OCI-LY7 (cell line): ENCODE data around the gene MYOCOS. TPM values are rescaled to one million over a fixed set of nuclear protein-coding genes. Genes with fewer than 3 reads are reported as not detected.

Experiments used
- BruUV-seq: library from RNA; stranded (reverse); fragments of 400-500 nt; replicated peaks from 2 replicates; lab custom pipeline; 2021; lab: Mats Ljungman, UMichigan
- CTCF ChIA-PET: fragments of 300-600 bp; sonication (Branson Sonifier 250); formaldehyde crosslinking; loops from one replicate; lab custom pipeline; 2022; ENCODE audit warnings: antibody characterized with exemption; ENCODE audit not compliant: unreplicated experiment; lab: Charles Lee
- POLR2A ChIA-PET: fragments of 300-600 bp; sonication (Branson Sonifier 250); formaldehyde crosslinking; loops from one replicate; lab custom pipeline; 2022; ENCODE audit warnings: antibody characterized with exemption; lab: Charles Lee
- DNase-seq: peaks from one replicate; pipeline ENCODE4 v3.0.0-alpha.2; 2015; ENCODE audit warnings: low spot score
- H2AFZ ChIP-seq: fragments of 200-600 bp; sonication (generic), shearing (Covaris generic); 2 replicates; pipeline ENCODE4 v1.6.1; 2014; ENCODE audit warnings: mild to moderate bottlenecking, antibody characterized with exemption, low read length, moderate library complexity
- H3K27ac ChIP-seq: fragments of 200-600 bp; sonication (generic); 2 replicates; pipeline ENCODE4 v1.5.1; 2014; ENCODE audit warnings: mixed run types, low read depth, mild to moderate bottlenecking, moderate library complexity, low read length, inconsistent platforms; ENCODE audit not compliant: poor library complexity, severe bottlenecking
- H3K36me3 ChIP-seq: fragments of 200-600 bp; sonication (generic); 2 replicates; pipeline ENCODE4 v1.6.1; 2014; ENCODE audit warnings: mild to moderate bottlenecking, antibody characterized with exemption, low read length, moderate library complexity, mixed read lengths; ENCODE audit not compliant: insufficient read depth
- H3K4me1 ChIP-seq: fragments of 200-600 bp; sonication (generic); 2 replicates; pipeline ENCODE4 v1.5.1; 2014; ENCODE audit warnings: mild to moderate bottlenecking, low read length; ENCODE audit not compliant: insufficient read depth, poor library complexity, severe bottlenecking
- H3K4me2 ChIP-seq: fragments of 200-600 bp; sonication (generic); 2 replicates; pipeline ENCODE4 v1.6.1; 2014; ENCODE audit warnings: mild to moderate bottlenecking, low read length
- H3K4me3 ChIP-seq: fragments of 200-600 bp; sonication (generic); 2 replicates; pipeline ENCODE4 v1.5.1; 2014; ENCODE audit warnings: mild to moderate bottlenecking, low read depth, low read length; ENCODE audit not compliant: poor library complexity, severe bottlenecking
- H3K79me2 ChIP-seq: fragments of 200-600 bp; sonication (generic); 2 replicates; pipeline ENCODE4 v1.6.1; 2016; ENCODE audit warnings: low read depth, mild to moderate bottlenecking, low read length, moderate library complexity, mixed read lengths; ENCODE audit not compliant: insufficient read depth
- H3K9me2 ChIP-seq: fragments of 200-600 bp; sonication (generic); 2 replicates; pipeline ENCODE4 v1.6.1; 2016; ENCODE audit warnings: mild to moderate bottlenecking, low read length, mixed read lengths; ENCODE audit not compliant: insufficient read depth
- H3K9me3 ChIP-seq: fragments of 200-600 bp; sonication (generic); 2 replicates; pipeline ENCODE4 v1.6.1; 2014; ENCODE audit warnings: mild to moderate bottlenecking, mixed run types, low read length, mixed read lengths
- H4K20me1 ChIP-seq: fragments of 200-600 bp; sonication (generic); 2 replicates; pipeline ENCODE4 v1.6.1; 2014; ENCODE audit warnings: mild to moderate bottlenecking, antibody characterized with exemption, low read length, moderate library complexity, mixed read lengths; ENCODE audit not compliant: insufficient read depth
- EZH2phosphoT487 ChIP-seq: fragments of 200-600 bp; sonication (generic); IDR thresholded peaks from 2 replicates; pipeline ENCODE4 v1.6.1; 2018; ENCODE audit warnings: low read depth, borderline replicate concordance, mild to moderate bottlenecking, mixed run types, antibody characterized with exemption, low read length, moderate library complexity, mixed read lengths
- intact Hi-C: fragments of 100-400 bp; cut with micrococcal nuclease; formaldehyde crosslinking; loops from one replicate; pipeline ENCODE4 v1.10.0; 2022; ENCODE audit not compliant: unreplicated experiment
- total RNA-seq, 2 experiments: library from RNA; depleted of rRNA in 1 of 2; stranded (reverse); fragments of >200 nt in 1 of 2; shearing (Covaris generic) in 1 of 2; gene quantifications; 2 replicates each; pipeline ENCODE4 v1.2.3, GENCODE V29; 2014 to 2022
- TF ChIP-seq, protein P1 (sequence below): fragments of 200-600 bp; sonication (generic); conservative IDR thresholded peaks from 2 replicates; pipeline ENCODE4 v1.5.1; 2014; ENCODE audit warnings: mild to moderate bottlenecking, antibody characterized with exemption, low read length, moderate library complexity, mixed read lengths

The MYOCOS gene
- total RNA-seq, 2 experiments from 2014 or later, result 0.16 to 0.21 TPM

GRCh38 chr1:171595324-171595723 is 26.7 kb upstream of the MYOCOS start:
- Histone ChIP-seq H4K20me1 (no peaks in the 10 kb centered on the region), H3K4me3 (no peak overlapping the region), H3K9me3 (no peaks in the 10 kb centered on the region), H3K36me3 (peaks cover 59% of the 10 kb centered on the region), H2AFZ (no peak overlapping the region), H3K4me2 (no peak overlapping the region), H3K4me1 (no peaks in the 10 kb centered on the region), H3K79me2 (no peaks in the 10 kb centered on the region), H3K9me2 (no peaks in the 10 kb centered on the region), H3K27ac (no peak overlapping the region)
- POLR2A ChIA-PET, result interaction anchor here (1.2 kb wide), 1 partner anchor 10 kb away, joined by 4 read pairs; no protein-coding TSS in a partner anchor
- intact Hi-C loops, result no loop called here
- TF ChIP-seq, protein P1, sequence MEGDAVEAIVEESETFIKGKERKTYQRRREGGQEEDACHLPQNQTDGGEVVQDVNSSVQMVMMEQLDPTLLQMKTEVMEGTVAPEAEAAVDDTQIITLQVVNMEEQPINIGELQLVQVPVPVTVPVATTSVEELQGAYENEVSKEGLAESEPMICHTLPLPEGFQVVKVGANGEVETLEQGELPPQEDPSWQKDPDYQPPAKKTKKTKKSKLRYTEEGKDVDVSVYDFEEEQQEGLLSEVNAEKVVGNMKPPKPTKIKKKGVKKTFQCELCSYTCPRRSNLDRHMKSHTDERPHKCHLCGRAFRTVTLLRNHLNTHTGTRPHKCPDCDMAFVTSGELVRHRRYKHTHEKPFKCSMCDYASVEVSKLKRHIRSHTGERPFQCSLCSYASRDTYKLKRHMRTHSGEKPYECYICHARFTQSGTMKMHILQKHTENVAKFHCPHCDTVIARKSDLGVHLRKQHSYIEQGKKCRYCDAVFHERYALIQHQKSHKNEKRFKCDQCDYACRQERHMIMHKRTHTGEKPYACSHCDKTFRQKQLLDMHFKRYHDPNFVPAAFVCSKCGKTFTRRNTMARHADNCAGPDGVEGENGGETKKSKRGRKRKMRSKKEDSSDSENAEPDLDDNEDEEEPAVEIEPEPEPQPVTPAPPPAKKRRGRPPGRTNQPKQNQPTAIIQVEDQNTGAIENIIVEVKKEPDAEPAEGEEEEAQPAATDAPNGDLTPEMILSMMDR, result no peak
- TF ChIP-seq EZH2phosphoT487, result no peak
- CTCF ChIA-PET, result no interaction called here
- DNase-seq, result no peak
- no TSS peak for BruUV-seq

GRCh38 chr1:171596119-171596518 is 25.9 kb upstream of the MYOCOS start:
- Histone ChIP-seq H3K79me2 (no peaks in the 10 kb centered on the region), H3K9me2 (no peaks in the 10 kb centered on the region), H3K4me2 (no peak overlapping the region), H4K20me1 (no peaks in the 10 kb centered on the region), H3K9me3 (no peaks in the 10 kb centered on the region), H3K4me3 (no peak overlapping the region), H2AFZ (no peak overlapping the region), H3K27ac (no peak overlapping the region), H3K36me3 (peaks cover 51% of the 10 kb centered on the region), H3K4me1 (no peaks in the 10 kb centered on the region)
- no peak for DNase-seq
- BruUV-seq, result no TSS peak
- ChIA-PET CTCF (no interaction called here), POLR2A (interaction anchor here (1.2 kb wide), 2 partner anchors 11 to 138 kb away, joined by 3 to 4 read pairs; no protein-coding TSS in a partner anchor)
- intact Hi-C loops, result no loop called here
- TF ChIP-seq, protein P1, result no peak
- TF ChIP-seq EZH2phosphoT487, result no peak

DNA sequence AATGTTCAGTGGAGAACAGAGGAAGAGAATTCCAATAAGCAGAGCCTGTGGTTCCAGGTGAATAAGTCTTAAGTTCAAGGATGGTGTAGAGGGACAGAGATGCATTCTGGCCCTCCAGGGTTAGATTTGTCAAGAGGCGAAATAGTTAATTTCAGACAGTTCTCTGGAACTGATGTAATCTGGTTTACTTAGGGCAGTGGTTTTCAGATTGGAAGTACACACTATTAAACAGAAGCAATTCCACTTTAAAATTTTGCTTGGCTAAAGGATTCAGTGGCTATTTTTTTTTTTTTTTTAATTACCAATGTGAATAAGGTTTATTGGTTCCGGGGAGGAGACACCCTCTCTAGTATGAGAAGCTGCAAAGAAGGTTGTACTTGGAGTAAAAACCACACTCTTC is 25.3 kb upstream of the MYOCOS start:
- ChIA-PET CTCF (no interaction called here), POLR2A (interaction anchor here (0.6 to 1.2 kb wide), 4 partner anchors 11 to 396 kb away, joined by 3 to 8 read pairs (median 6); no protein-coding TSS in a partner anchor)
- Histone ChIP-seq H3K4me1 (no peaks in the 10 kb centered on the region), H3K4me3 (no peak overlapping the region), H3K9me3 (no peaks in the 10 kb centered on the region), H4K20me1 (no peaks in the 10 kb centered on the region), H3K9me2 (no peaks in the 10 kb centered on the region), H2AFZ (no peak overlapping the region), H3K36me3 (peaks cover 45% of the 10 kb centered on the region), H3K79me2 (no peaks in the 10 kb centered on the region), H3K4me2 (no peak overlapping the region), H3K27ac (no peak overlapping the region)
- intact Hi-C loops, result no loop called here
- BruUV-seq, result no TSS peak
- DNase-seq, result no peak
- TF ChIP-seq EZH2phosphoT487, result no peak
- TF ChIP-seq, protein P1, result no peak
